Tibial artery (tissue), 4 donors: Measurements from ENCODE around the gene PCOLCE2.
"Not testable (repeated sequence)": the region's sequence is repeated elsewhere in the genome, so short reads cannot be mapped to it uniquely, and the experiment has no call there.

Experiments used
- DNase-seq, 2 donors: peaks; one replicate each; pipeline ENCODE4 v3.0.0-alpha.2; 2019
- H3K27ac ChIP-seq, 2 donors: fragments of 200-600 bp; sonication (generic) in 1 of 2; 1 replicate in 1 of 2; 2 replicates in 1 of 2; pipeline ENCODE4 v1.5.1; 2018 to 2019; ENCODE audit warnings: mild to moderate bottlenecking in 1 of 2
- H3K27me3 ChIP-seq, 2 donors: fragments of 200-600 bp; sonication (generic) in 1 of 2; one replicate each; pipeline versions ENCODE4 v1.5.1 to v1.6.0; 2016 to 2019
- H3K36me3 ChIP-seq, 3 donors: fragments of 200-600 bp; sonication (generic) in 2 of 3; one replicate each; pipeline ENCODE4 v1.5.1; 2016 to 2019; ENCODE audit warnings: mild to moderate bottlenecking in 2 of 3
- H3K4me1 ChIP-seq, 4 donors: fragments of 200-600 bp; sonication (generic) in 2 of 4; 1 replicate in 3 of 4; 2 replicates in 1 of 4; pipeline ENCODE4 v1.5.1; 2016 to 2019
- H3K4me3 ChIP-seq, 2 donors: fragments of 200-600 bp; sonication (generic) in 1 of 2; 1 replicate in 1 of 2; 2 replicates in 1 of 2; pipeline ENCODE4 v1.5.1; 2018 to 2019; ENCODE audit warnings: mild to moderate bottlenecking in 2 of 2
- H3K9me3 ChIP-seq, 3 donors: fragments of 200-600 bp; sonication (generic) in 1 of 3; one replicate each; pipeline ENCODE4 v1.5.1; 2016 to 2019
- CTCF ChIP-seq, 2 experiments: fragments of 200-600 bp in 1 of 2; fragments of 450-650 bp in 1 of 2; IDR thresholded peaks; one replicate each; pipeline ENCODE4 v1.5.1; 2017 to 2019; ENCODE audit warnings: antibody characterized with exemption in 2 of 2, mild to moderate bottlenecking in 1 of 2, moderate library complexity in 1 of 2
- intact Hi-C: fragments of 100-400 bp; cut with DNase I; formaldehyde crosslinking; loops from one replicate; pipeline ENCODE4 v1.15.0; 2023; ENCODE audit warnings: low total_unique reads

The PCOLCE2 gene

GRCh38 chr3:142886021-142886420 is 2.9 kb downstream of the PCOLCE2 start:
- intact Hi-C loops: no loop called here
- Histone ChIP-seq H3K4me1 (peaks cover 0 to 15% (median 7%) of the 10 kb centered on the region in 4 donors), H3K36me3 (no peaks in the 10 kb centered on the region), H3K4me3 (no peak overlapping the region), H3K9me3 (no peaks in the 10 kb centered on the region), H3K27ac (no peak overlapping the region), H3K27me3 (no peaks in the 10 kb centered on the region)
- no peak for DNase-seq
- no peak for TF ChIP-seq CTCF (IDR thresholded peaks at IDR 0.05)

- Histone ChIP-seq H3K27ac (no peak overlapping the region), H3K4me1 (peaks cover 0 to 15% (median 7%) of the 10 kb centered on the region in 4 donors), H3K36me3 (no peaks in the 10 kb centered on the region), H3K9me3 (no peaks in the 10 kb centered on the region), H3K4me3 (no peak overlapping the region), H3K27me3 (no peaks in the 10 kb centered on the region)
- intact Hi-C loops: no loop called here
- no peak for DNase-seq
- TF ChIP-seq CTCF (IDR thresholded peaks at IDR 0.05): no peak
These were observed 4.4 kb downstream of the PCOLCE2 start for GRCh38 chr3:142884531-142884930.

GRCh38 chr3:142883534-142883933 is 5.3 kb downstream of the PCOLCE2 start:
- H3K4me3 ChIP-seq, H3K27me3 ChIP-seq, H3K9me3 ChIP-seq, intact Hi-C loops, H3K4me1 ChIP-seq, H3K27ac ChIP-seq, H3K36me3 ChIP-seq, DNase-seq: not testable (repeated sequence)

GRCh38 chr3:142881445-142882224 is 7.2 kb downstream of the PCOLCE2 start:
- H3K4me1 ChIP-seq: no peaks in the 10 kb centered on the region
- no peaks in the 10 kb centered on the region for H3K27me3 ChIP-seq
- no peak for TF ChIP-seq CTCF (IDR thresholded peaks at IDR 0.05)
- no peaks in the 10 kb centered on the region for H3K36me3 ChIP-seq
- no peak for DNase-seq
- H3K4me3 ChIP-seq: no peak overlapping the region
- H3K9me3 ChIP-seq: no peaks in the 10 kb centered on the region
- H3K27ac ChIP-seq: no peak overlapping the region
- intact Hi-C loops: no loop called here

GRCh38 chr3:142878649-142879300 is 10.1 kb downstream of the PCOLCE2 start:
- Histone ChIP-seq H3K4me1 (no peaks in the 10 kb centered on the region), H3K4me3 (no peak overlapping the region), H3K27ac (no peak overlapping the region), H3K36me3 (no peaks in the 10 kb centered on the region), H3K9me3 (no peaks in the 10 kb centered on the region), H3K27me3 (no peaks in the 10 kb centered on the region)
- DNase-seq: no peak
- intact Hi-C loops: no loop called here
- no peak for TF ChIP-seq CTCF (IDR thresholded peaks at IDR 0.05)

- Histone ChIP-seq H3K36me3 (no peaks in the 10 kb centered on the region), H3K4me3 (no peak overlapping the region), H3K4me1 (no peaks in the 10 kb centered on the region), H3K27me3 (no peaks in the 10 kb centered on the region), H3K9me3 (no peaks in the 10 kb centered on the region), H3K27ac (no peak overlapping the region)
- intact Hi-C loops: no loop called here
- DNase-seq: no peak
- no peak for TF ChIP-seq CTCF (IDR thresholded peaks at IDR 0.05)
These were observed 12.5 kb downstream of the PCOLCE2 start for GRCh38 chr3:142876417-142876816.
